ENCODE measurements around the gene JUN.

- TF ChIP-seq CTCF (IDR thresholded peaks at IDR 0.05) (no peak), POLR2A (IDR thresholded peaks at IDR 0.05) (no peak)
Measured at GRCh38 chr1:58748666-58749065, 35.2 kb downstream of the JUN start.
